Caco-2 (cell line): ENCODE results near the gene TRIM15. TPM values are rescaled to one million over a fixed set of nuclear protein-coding genes. Genes with fewer than 3 reads are reported as not detected.

Source experiments
- BruUV-seq: library from RNA; stranded (reverse); fragments of 400-500 nt; replicated peaks from 2 replicates; lab custom pipeline; 2021; lab: Mats Ljungman, UMichigan
- CTCF ChIA-PET: fragments of 300-600 bp; sonication (Branson Sonifier 250); formaldehyde crosslinking; loops from one replicate; lab custom pipeline; 2022; ENCODE audit warnings: antibody characterized with exemption; lab: Charles Lee
- POLR2A ChIA-PET: fragments of 300-600 bp; sonication (Branson Sonifier 250); formaldehyde crosslinking; loops from one replicate; lab custom pipeline; 2022; ENCODE audit warnings: antibody characterized with exemption; lab: Charles Lee
- DNase-seq, 2 experiments: peaks; one replicate each; pipeline versions ENCODE4 v3.0.0 to v3.0.0-alpha.2; 2020 to 2022
- H3K27me3 ChIP-seq: replicated peaks from 2 replicates; pipeline ENCODE4 v1.6.0; 2011; ENCODE audit warnings: low read length; ENCODE audit not compliant: control insufficient read depth, insufficient read depth
- H3K36me3 ChIP-seq: 2 replicates; pipeline ENCODE4 v1.5.1; 2011; ENCODE audit warnings: low read length; ENCODE audit not compliant: control insufficient read depth, insufficient read depth
- H3K4me1 ChIP-seq: fragments of 250-450 bp; sonication (Bioruptor Pico); 2 replicates; pipeline ENCODE4 v1.5.1; 2020; ENCODE audit warnings: mild to moderate bottlenecking
- H3K4me3 ChIP-seq: 2 replicates; pipeline ENCODE4 v1.5.1; 2011; ENCODE audit warnings: low read depth, mild to moderate bottlenecking, control low read depth, low read length
- H3K9me3 ChIP-seq: fragments of 250-450 bp; sonication (Bioruptor Pico); 2 replicates; pipeline ENCODE4 v1.5.1; 2020; ENCODE audit warnings: mild to moderate bottlenecking, moderate library complexity
- H3K27ac Mint-ChIP-seq: one replicate; pipeline ENCODE4 v1.8.0; 2022; ENCODE audit warnings: mixed read lengths; ENCODE audit not compliant: unreplicated experiment
- H3K27me3 Mint-ChIP-seq: one replicate; pipeline ENCODE4 v1.8.0; 2022; ENCODE audit warnings: mixed read lengths; ENCODE audit not compliant: insufficient read depth, unreplicated experiment
- H3K36me3 Mint-ChIP-seq: one replicate; pipeline ENCODE4 v1.8.0; 2022; ENCODE audit warnings: mild to moderate bottlenecking, mixed read lengths; ENCODE audit not compliant: insufficient read depth, unreplicated experiment
- H3K4me1 Mint-ChIP-seq: one replicate; pipeline ENCODE4 v1.8.0; 2022; ENCODE audit warnings: low read depth, mixed read lengths; ENCODE audit not compliant: unreplicated experiment
- H3K4me3 Mint-ChIP-seq: one replicate; pipeline ENCODE4 v1.8.0; 2022; ENCODE audit warnings: mild to moderate bottlenecking, moderate library complexity, mixed read lengths; ENCODE audit not compliant: unreplicated experiment
- H3K9me3 Mint-ChIP-seq: one replicate; pipeline ENCODE4 v1.8.0; 2022; ENCODE audit warnings: mixed read lengths; ENCODE audit not compliant: unreplicated experiment
- CTCF ChIP-seq, 2 experiments: fragments of 200-600 bp in 1 of 2; IDR thresholded peaks; 1 replicate in 1 of 2; 2 replicates in 1 of 2; pipeline versions ENCODE4 v1.5.1 to v1.8.0; 2011 to 2022; ENCODE audit warnings: antibody characterized with exemption in 1 of 2, control low read depth in 1 of 2, inconsistent platforms in 1 of 2, low read depth in 1 of 2, low read length in 1 of 2, mild to moderate bottlenecking in 1 of 2, moderate library complexity in 1 of 2; ENCODE audit not compliant: insufficient read depth in 1 of 2, severe bottlenecking in 1 of 2, unreplicated experiment in 1 of 2
- intact Hi-C: fragments of 100-400 bp; cut with micrococcal nuclease; formaldehyde crosslinking; loops from one replicate; pipeline ENCODE4 v1.10.0; 2022; ENCODE audit not compliant: unreplicated experiment
- total RNA-seq: library from RNA; stranded (reverse); gene quantifications from 2 replicates; pipeline ENCODE4 v1.2.3, GENCODE V29; 2022

TRIM15 gene
- total RNA-seq, 1 experiment from 2014 or later, result 6.9 TPM

DNA sequence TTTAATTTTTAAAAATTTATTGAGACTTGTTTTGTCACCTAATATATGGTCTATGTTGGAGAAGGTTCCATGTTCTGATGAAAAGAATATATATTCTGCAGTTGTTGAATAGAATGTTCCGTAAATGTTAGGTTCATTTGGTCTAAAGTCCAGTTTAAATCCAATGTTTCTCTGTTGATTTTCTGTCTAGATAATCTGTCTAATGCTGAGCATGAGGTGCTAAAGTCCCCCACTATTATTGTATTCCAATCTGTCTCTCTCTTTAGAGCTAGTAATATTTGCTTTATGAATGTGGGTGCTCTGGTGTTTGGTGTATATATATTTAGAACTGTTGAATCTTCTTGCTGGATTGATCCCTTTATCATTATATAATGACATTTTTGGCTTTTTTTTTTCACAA lies 15.5 kb downstream of the TRIM15 start:
- no peak for TF ChIP-seq CTCF (IDR thresholded peaks at IDR 0.05; ENCODE audit: insufficient read depth in 1 of 2, low read depth in 1 of 2, low read length in 1 of 2, severe bottlenecking in 1 of 2, unreplicated experiment in 1 of 2)
- Histone ChIP-seq H3K27me3 (no peaks in the 10 kb centered on the region), H3K9me3 (peaks cover 8% of the 10 kb centered on the region), H3K4me1 (no peaks in the 10 kb centered on the region), H3K4me3 (no peak overlapping the region), H3K36me3 (no peaks in the 10 kb centered on the region)
- Mint-ChIP-seq H3K9me3 (no peaks in the 10 kb centered on the region), H3K27me3 (peaks cover 13% of the 10 kb centered on the region), H3K27ac (no peak overlapping the region), H3K4me3 (no peak overlapping the region), H3K36me3 (peaks cover 9% of the 10 kb centered on the region), H3K4me1 (no peaks in the 10 kb centered on the region)
- intact Hi-C loops, result no loop called here
- BruUV-seq, result no TSS peak
- ChIA-PET POLR2A (no interaction called here), CTCF (no interaction called here)
- DNase-seq, result no peak

DNA sequence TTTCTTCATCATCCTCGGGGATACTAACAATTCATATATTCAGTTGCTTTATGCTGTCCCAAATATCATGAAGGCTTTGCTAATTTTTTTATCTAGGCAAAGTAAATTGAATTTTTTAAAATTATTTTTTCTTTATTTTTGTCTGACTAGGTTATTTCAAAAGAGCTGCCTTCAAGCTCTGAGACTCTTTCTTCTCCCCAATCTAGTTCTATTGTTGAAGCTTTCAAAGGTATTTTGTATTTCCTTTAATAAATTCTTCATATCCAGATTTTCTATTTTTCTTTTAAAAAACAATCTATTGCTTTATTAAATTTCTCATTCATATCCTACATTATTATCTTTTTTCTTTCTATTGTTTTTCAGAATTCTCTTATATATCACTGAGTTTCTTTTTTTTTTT lies 16.8 kb downstream of the TRIM15 start:
- Mint-ChIP-seq H3K27ac (no peak overlapping the region), H3K9me3 (no peaks in the 10 kb centered on the region), H3K27me3 (peaks cover 13% of the 10 kb centered on the region), H3K4me3 (no peak overlapping the region), H3K4me1 (no peaks in the 10 kb centered on the region), H3K36me3 (peaks cover 18% of the 10 kb centered on the region)
- Histone ChIP-seq H3K27me3 (no peaks in the 10 kb centered on the region), H3K9me3 (peaks cover 8% of the 10 kb centered on the region), H3K4me3 (no peak overlapping the region), H3K4me1 (no peaks in the 10 kb centered on the region), H3K36me3 (no peaks in the 10 kb centered on the region; the same call in 1 of the 2 replicates)
- no TSS peak for BruUV-seq
- intact Hi-C loops, result no loop called here
- no peak for DNase-seq
- TF ChIP-seq CTCF (IDR thresholded peaks at IDR 0.05; ENCODE audit: insufficient read depth in 1 of 2, low read depth in 1 of 2, low read length in 1 of 2, severe bottlenecking in 1 of 2, unreplicated experiment in 1 of 2), result no peak
- ChIA-PET POLR2A (no interaction called here), CTCF (no interaction called here)

GRCh38 chr6:30184417-30185031 lies 21.2 kb downstream of the TRIM15 start:
- peaks cover 57% of the 10 kb centered on the region for H3K36me3 Mint-ChIP-seq
- POLR2A ChIA-PET, result no interaction called here

More at GRCh38 chr6:30184417-30185031, 21.2 kb downstream of the TRIM15 start:
- Histone ChIP-seq H3K27me3 (no peaks in the 10 kb centered on the region), H3K36me3 (no peaks in the 10 kb centered on the region; the same call in 1 of the 2 replicates), H3K4me3 (no peak overlapping the region), H3K4me1 (no peaks in the 10 kb centered on the region), H3K9me3 (peaks cover 8% of the 10 kb centered on the region)
- no peaks in the 10 kb centered on the region for H3K4me1 Mint-ChIP-seq
- TF ChIP-seq CTCF (IDR thresholded peaks at IDR 0.05; ENCODE audit: insufficient read depth in 1 of 2, low read depth in 1 of 2, low read length in 1 of 2, severe bottlenecking in 1 of 2, unreplicated experiment in 1 of 2), result no peak
- H3K27me3 Mint-ChIP-seq, result no peaks in the 10 kb centered on the region
- intact Hi-C loops, result no loop called here
- BruUV-seq, result no TSS peak
- H3K4me3 Mint-ChIP-seq, result no peak overlapping the region
- H3K9me3 Mint-ChIP-seq, result no peaks in the 10 kb centered on the region
- no peak overlapping the region for H3K27ac Mint-ChIP-seq
- CTCF ChIA-PET, result no interaction called here
- no peak for DNase-seq
